IMR-90 (cell line): ENCODE results near the gene MS4A4E.

Experiments used
- BHLHE40 ChIP-seq: fragments of 150-350 bp; IDR thresholded peaks from 2 replicates; pipeline ENCODE4 v1.6.1; 2016; ENCODE audit warnings: mild to moderate bottlenecking, low read depth, low read length
- CEBPB ChIP-seq: IDR thresholded peaks from 2 replicates; pipeline ENCODE4 v1.6.1; 2012; ENCODE audit warnings: low read depth, low read length, improper control_type of control experiment
- CTCF ChIP-seq: conservative IDR thresholded peaks from 2 replicates; pipeline ENCODE4 v1.5.1; 2012; ENCODE audit warnings: mild to moderate bottlenecking, low read depth, low read length, improper control_type of control experiment
- MAFK ChIP-seq: IDR thresholded peaks from 2 replicates; pipeline ENCODE4 v1.6.1; 2012; ENCODE audit warnings: low read depth, low read length, improper control_type of control experiment
- MAZ ChIP-seq: IDR thresholded peaks from 2 replicates; pipeline ENCODE4 v1.6.1; 2012; ENCODE audit warnings: low read depth, mild to moderate bottlenecking, low read length, improper control_type of control experiment, moderate library complexity, borderline replicate concordance
- MXI1 ChIP-seq: IDR thresholded peaks from 2 replicates; pipeline ENCODE4 v1.6.1; 2012; ENCODE audit warnings: low read depth, mild to moderate bottlenecking, low read length, moderate library complexity, borderline replicate concordance
- POLR2A ChIP-seq: IDR thresholded peaks from 2 replicates; pipeline ENCODE4 v1.6.1; 2012; ENCODE audit warnings: mild to moderate bottlenecking, low read depth, low read length
- RAD21 ChIP-seq: IDR thresholded peaks from 2 replicates; pipeline ENCODE4 v1.6.1; 2012; ENCODE audit warnings: low read length, improper control_type of control experiment
- RCOR1 ChIP-seq: IDR thresholded peaks from 2 replicates; pipeline ENCODE4 v1.6.1; 2012; ENCODE audit warnings: mild to moderate bottlenecking, low read length, improper control_type of control experiment; ENCODE audit not compliant: insufficient replicate concordance
- RFX5 ChIP-seq: IDR thresholded peaks from 2 replicates; pipeline ENCODE4 v1.8.0; 2012; ENCODE audit warnings: low read depth, mild to moderate bottlenecking, low read length, moderate library complexity
- USF2 ChIP-seq: fragments of 150-350 bp; IDR thresholded peaks from 2 replicates; pipeline ENCODE4 v1.6.1; 2017; ENCODE audit warnings: mild to moderate bottlenecking, antibody characterized with exemption, low read length, low read depth
- TF ChIP-seq, protein P1 (sequence below): fragments of 150-350 bp; IDR thresholded peaks from 2 replicates; pipeline ENCODE4 v1.6.1; 2016; ENCODE audit warnings: low read depth, mild to moderate bottlenecking, low read length, moderate library complexity, borderline replicate concordance

DNA sequence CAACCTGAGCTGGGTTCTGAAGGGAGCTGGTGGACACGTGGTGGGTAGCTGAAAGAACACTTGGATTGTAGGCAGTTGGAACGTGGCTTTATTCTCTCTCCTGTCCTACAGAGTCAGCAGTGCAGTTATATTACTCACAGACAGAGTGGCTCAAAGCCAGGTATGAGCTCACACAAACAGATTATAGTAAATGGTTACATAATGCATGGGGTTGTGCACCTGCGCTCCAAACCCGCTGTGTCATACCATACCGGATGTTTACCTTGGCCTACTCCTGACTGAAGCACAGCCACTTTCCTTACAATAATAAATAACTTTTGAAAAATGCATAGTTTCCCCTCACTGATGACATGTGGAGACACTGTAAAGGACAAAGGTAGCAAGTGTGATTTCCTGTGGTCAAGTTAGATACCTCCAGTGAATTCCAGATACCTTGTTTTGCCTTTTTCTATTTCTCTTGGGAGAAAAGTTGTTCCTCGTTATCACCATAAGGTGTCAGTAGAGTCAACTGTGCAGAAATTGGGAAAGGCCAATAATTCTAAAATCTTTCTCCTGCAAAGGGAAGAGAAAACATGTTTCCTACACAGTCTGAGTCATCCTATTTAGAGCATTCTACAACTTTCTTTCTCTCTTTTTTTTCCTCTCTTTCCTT lies 73.5 kb downstream of the MS4A4E start:
- TF ChIP-seq CTCF = peak; percentile 22; the same call in 1 of the 2 replicates
- TF ChIP-seq POLR2A = no peak
- TF ChIP-seq, protein P1, sequence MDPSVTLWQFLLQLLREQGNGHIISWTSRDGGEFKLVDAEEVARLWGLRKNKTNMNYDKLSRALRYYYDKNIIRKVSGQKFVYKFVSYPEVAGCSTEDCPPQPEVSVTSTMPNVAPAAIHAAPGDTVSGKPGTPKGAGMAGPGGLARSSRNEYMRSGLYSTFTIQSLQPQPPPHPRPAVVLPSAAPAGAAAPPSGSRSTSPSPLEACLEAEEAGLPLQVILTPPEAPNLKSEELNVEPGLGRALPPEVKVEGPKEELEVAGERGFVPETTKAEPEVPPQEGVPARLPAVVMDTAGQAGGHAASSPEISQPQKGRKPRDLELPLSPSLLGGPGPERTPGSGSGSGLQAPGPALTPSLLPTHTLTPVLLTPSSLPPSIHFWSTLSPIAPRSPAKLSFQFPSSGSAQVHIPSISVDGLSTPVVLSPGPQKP = no peak
- no peak for TF ChIP-seq USF2
- TF ChIP-seq MAZ = no peak
- no peak for TF ChIP-seq RFX5
- TF ChIP-seq MXI1 = no peak
- no peak for TF ChIP-seq CEBPB
- no peak for TF ChIP-seq RCOR1
- no peak for TF ChIP-seq MAFK
- TF ChIP-seq RAD21 = no peak
- TF ChIP-seq BHLHE40 = no peak
